AG04450 (cell line): Measurements from ENCODE around the gene SPRY4. TPM values are rescaled to one million over a fixed set of nuclear protein-coding genes. Genes with fewer than 3 reads are reported as not detected.
A peak's percentile ranks its signal among the peaks of the same experiment; 100 is the strongest.

Source experiments
- CTCF ChIA-PET: fragments of 300-600, 350-600 bp; formaldehyde crosslinking; extraction: SDS; loops from one replicate; lab custom pipeline; 2022; ENCODE audit warnings: antibody characterized with exemption, inconsistent platforms; lab: Charles Lee
- POLR2A ChIA-PET: fragments of 350-600 bp; formaldehyde crosslinking; extraction: SDS; loops from one replicate; lab custom pipeline; 2021; ENCODE audit warnings: antibody characterized with exemption, inconsistent platforms; lab: Yijun Ruan, JAX
- DNase-seq: peaks from one replicate; pipeline ENCODE4 v3.0.0-alpha.2; 2011; ENCODE audit warnings: low read depth, low spot score
- H3K27ac ChIP-seq: one replicate; pipeline ENCODE4 v1.5.1; 2012; ENCODE audit warnings: low read depth, low read length, control low read depth
- H3K27me3 ChIP-seq: one replicate; pipeline ENCODE4 v1.6.0; 2012; ENCODE audit warnings: low read length; ENCODE audit not compliant: control insufficient read depth, insufficient read depth
- H3K4me3 ChIP-seq: 2 replicates; pipeline ENCODE4 v1.5.1; 2011; ENCODE audit warnings: mild to moderate bottlenecking, low read depth, low read length, control low read depth
- H3K9me3 ChIP-seq: 2 replicates; pipeline ENCODE4 v1.5.1; 2012; ENCODE audit warnings: low read length; ENCODE audit not compliant: control insufficient read depth, insufficient read depth
- polyA plus RNA-seq: library from polyadenylated mRNA; depleted of rRNA; stranded (reverse); fragments of >200 nt; gene quantifications from 2 replicates; pipeline ENCODE4 v1.2.3, GENCODE V29; 2011
- TF ChIP-seq, protein P1 (sequence below): IDR thresholded peaks from 2 replicates; pipeline ENCODE4 v1.5.1; 2011; ENCODE audit warnings: low read depth, low read length, control low read depth, inconsistent platforms

SPRY4 gene
- polyA plus RNA-seq, 1 experiment, result 8.7 TPM

DNA sequence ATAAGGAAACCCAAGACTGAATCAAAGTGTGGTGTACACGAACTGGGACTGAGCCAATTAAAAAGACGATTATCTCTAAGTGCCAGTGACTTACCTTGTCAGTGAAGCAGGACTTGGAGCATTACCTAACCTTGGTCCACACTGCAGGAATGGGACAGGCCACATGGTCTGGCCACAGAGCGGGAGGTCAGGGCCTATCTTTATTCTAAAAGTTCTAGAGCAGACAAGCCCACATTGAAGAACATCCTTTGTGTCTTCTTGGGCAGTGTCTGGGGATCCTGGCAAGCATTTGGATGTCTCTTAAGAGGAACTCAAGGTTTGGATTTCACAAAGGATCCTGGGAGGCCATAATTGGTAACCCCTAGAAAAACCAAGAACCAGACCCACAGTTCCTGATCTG lies 16.5 kb downstream of the SPRY4 start:
- CTCF ChIA-PET, result no interaction called here
- TF ChIP-seq, protein P1, sequence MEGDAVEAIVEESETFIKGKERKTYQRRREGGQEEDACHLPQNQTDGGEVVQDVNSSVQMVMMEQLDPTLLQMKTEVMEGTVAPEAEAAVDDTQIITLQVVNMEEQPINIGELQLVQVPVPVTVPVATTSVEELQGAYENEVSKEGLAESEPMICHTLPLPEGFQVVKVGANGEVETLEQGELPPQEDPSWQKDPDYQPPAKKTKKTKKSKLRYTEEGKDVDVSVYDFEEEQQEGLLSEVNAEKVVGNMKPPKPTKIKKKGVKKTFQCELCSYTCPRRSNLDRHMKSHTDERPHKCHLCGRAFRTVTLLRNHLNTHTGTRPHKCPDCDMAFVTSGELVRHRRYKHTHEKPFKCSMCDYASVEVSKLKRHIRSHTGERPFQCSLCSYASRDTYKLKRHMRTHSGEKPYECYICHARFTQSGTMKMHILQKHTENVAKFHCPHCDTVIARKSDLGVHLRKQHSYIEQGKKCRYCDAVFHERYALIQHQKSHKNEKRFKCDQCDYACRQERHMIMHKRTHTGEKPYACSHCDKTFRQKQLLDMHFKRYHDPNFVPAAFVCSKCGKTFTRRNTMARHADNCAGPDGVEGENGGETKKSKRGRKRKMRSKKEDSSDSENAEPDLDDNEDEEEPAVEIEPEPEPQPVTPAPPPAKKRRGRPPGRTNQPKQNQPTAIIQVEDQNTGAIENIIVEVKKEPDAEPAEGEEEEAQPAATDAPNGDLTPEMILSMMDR, result no peak
- Histone ChIP-seq H3K27ac (no peak overlapping the region), H3K4me3 (no peak overlapping the region), H3K9me3 (no peaks in the 10 kb centered on the region), H3K27me3 (no peaks in the 10 kb centered on the region)
- POLR2A ChIA-PET, result no interaction called here
- no peak for DNase-seq

DNA sequence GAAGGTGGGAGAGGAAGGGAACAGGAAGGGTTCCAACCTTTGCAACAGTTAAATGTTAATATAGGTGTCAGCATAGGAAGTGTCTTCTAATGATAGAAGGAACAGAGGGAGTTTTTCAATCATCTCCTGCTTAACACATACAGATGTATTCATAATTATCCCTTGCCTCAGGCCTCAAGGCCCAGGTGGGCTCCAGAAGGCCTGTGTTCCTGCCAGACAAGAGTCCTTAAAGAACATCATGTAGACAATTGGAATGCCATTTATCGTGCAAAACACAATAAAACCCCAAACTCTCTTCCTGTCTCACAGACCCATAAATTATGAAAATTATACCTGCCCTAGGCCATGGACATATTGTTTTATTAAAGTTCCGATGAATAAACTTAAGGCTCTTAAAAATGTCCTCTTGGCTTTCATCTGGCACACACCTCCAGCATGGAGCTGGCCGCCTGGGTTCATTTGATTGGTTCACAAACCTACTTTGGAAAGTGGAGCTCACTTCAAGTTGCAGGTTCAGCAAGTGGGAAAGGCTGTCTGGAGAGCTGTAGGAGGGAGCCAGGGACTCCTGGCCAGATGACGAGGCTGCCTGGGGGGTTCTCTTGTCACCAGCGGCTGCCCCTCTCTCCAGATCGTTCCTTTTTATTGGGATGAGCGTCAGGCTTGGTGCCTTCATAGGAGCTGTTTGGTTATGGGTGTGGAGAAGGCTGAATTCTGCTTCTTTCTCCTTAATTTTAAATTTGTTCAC lies 17.5 kb downstream of the SPRY4 start:
- Histone ChIP-seq H3K27me3 (no peaks in the 10 kb centered on the region), H3K9me3 (no peaks in the 10 kb centered on the region), H3K27ac (no peak overlapping the region), H3K4me3 (no peak overlapping the region)
- TF ChIP-seq, protein P1, result no peak
- no peak for DNase-seq
- ChIA-PET CTCF (interaction anchor here (0.7 kb wide), 1 partner anchor 198 kb away, joined by 3 read pairs; no protein-coding TSS in a partner anchor), POLR2A (interaction anchor here (0.7 kb wide), 1 partner anchor 21 kb away, joined by 5 read pairs; no protein-coding TSS in a partner anchor)

DNA sequence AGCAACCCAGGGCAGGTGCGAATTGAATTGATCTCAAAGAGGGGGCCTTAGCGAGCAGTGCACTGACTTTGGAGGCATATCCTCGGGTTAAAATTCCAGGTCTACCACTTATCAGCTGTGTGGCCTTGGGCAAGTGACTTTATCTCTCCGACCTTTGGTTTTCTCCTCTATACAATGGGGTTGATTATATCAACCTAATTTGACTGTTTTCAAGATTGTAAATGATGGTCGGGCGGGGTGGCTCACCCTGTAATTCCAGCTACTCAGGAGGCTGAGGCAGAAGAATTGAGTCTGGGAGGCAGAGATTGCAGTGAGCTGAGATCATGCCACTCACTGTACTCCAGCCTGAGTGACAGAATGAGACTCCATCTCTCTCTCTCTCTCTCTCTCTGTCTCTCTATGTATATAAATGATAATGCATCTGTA lies 18.7 kb downstream of the SPRY4 start:
- Histone ChIP-seq H3K27ac (no peak overlapping the region), H3K27me3 (no peaks in the 10 kb centered on the region), H3K9me3 (no peaks in the 10 kb centered on the region), H3K4me3 (no peak overlapping the region)
- TF ChIP-seq, protein P1, result no peak
- ChIA-PET POLR2A (interaction anchor here (0.7 kb wide), 1 partner anchor 20 kb away, joined by 5 read pairs; no protein-coding TSS in a partner anchor), CTCF (no interaction called here)
- DNase-seq, result no peak

DNA sequence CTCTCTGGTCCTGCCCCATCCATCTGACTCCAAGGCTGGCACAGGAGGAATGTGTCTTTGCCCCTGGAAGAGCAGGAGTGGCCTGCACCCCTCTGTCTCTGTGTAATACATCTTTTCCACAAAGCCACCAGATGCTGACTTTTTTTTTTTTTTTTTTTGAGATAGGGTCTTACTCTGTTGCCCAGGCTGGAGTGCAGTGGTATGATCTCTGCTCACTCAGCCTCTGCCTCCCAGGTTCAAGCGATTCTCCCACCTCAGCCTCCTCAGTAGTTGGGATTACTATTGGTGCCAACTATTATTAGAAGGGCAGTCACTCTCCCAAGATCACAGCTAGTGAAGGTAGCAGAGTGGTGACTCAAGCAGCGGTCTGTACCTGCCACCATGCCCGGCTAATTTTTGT lies 19.6 kb downstream of the SPRY4 start:
- Histone ChIP-seq H3K4me3 (no peak overlapping the region), H3K9me3 (no peaks in the 10 kb centered on the region), H3K27me3 (no peaks in the 10 kb centered on the region), H3K27ac (peak overlapping the region; percentile 47)
- ChIA-PET CTCF (no interaction called here), POLR2A (no interaction called here)
- TF ChIP-seq, protein P1, result no peak
- DNase-seq, result no peak

DNA sequence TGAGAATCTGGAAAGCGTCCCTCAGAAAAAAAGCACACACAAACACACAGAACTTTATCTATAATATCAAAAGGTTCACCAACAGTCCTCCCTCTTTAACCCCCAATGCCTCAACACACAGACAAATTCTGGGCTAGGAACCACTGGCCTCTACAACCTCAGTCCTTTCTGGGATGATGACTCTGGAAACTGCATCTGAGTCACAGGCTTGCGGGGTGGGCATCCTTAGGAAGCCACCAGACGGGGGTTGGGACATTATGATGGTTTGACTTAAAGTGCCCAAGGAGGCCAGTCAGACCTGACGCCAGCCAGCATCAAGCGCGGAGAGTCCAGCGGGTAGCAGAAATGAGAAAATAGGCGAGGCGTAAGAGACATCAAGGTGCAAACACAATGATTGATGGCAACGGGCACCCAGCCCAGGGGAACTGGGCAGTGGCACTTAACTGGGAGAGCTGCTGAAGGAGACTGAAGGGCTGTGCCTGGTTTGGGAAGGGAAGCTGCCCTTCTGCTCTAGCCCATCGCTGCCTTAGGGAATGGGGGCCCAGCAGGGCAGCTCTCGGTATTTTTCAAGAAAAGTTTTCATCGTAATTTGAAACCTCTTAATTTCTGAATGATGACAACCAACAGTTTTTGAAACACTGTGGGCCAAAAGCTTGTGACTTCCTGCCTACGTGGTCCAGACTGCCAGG lies 20.7 kb downstream of the SPRY4 start:
- no peaks in the 10 kb centered on the region for H3K9me3 ChIP-seq
- TF ChIP-seq, protein P1, result no peak
- H3K27ac ChIP-seq, result no peak overlapping the region
- CTCF ChIA-PET, result no interaction called here
- H3K27me3 ChIP-seq, result no peaks in the 10 kb centered on the region
- no peak overlapping the region for H3K4me3 ChIP-seq
- no peak for DNase-seq
- POLR2A ChIA-PET, result no interaction called here
